Heart left ventricle (tissue), 16 donors: Measurements from ENCODE around the gene NUDT3. TPM values are rescaled to one million over a fixed set of nuclear protein-coding genes. Genes with fewer than 3 reads are reported as not detected.

Experiments
- ATAC-seq, 4 donors: fragments of 200-7000 bp; cut with Tn5 transposase; one replicate each; pipeline ENCODE4 v1.9.1; 2020 to 2022; ENCODE audit warnings: moderate library complexity in 4 of 4, mild to moderate bottlenecking in 3 of 4, moderate number of reproducible peaks in 1 of 4
- DNase-seq, 5 donors: peaks; one replicate each; pipeline ENCODE4 v3.0.0-alpha.2; 2020
- H3K27ac ChIP-seq, 12 donors: fragments of 200-600 bp; sonication (generic) in 4 of 12; one replicate each; pipeline versions ENCODE4 v1.5.0 to v1.8.0; 2016 to 2022; ENCODE audit warnings: mild to moderate bottlenecking in 2 of 12
- H3K27me3 ChIP-seq, 9 donors: fragments of 200-600 bp; sonication (generic) in 2 of 9; one replicate each; pipeline versions ENCODE4 v1.5.1 to v1.8.0; 2016 to 2022; ENCODE audit warnings: mild to moderate bottlenecking in 3 of 9
- H3K36me3 ChIP-seq, 9 donors: fragments of 200-600 bp; sonication (generic) in 2 of 9; one replicate each; pipeline versions ENCODE4 v1.5.0 to v1.8.0; 2018 to 2022; ENCODE audit warnings: mild to moderate bottlenecking in 2 of 9
- H3K4me1 ChIP-seq, 12 donors: fragments of 200-600 bp; sonication (generic) in 4 of 12; one replicate each; pipeline versions ENCODE4 v1.5.0 to v1.8.0; 2016 to 2022; ENCODE audit warnings: mild to moderate bottlenecking in 3 of 12
- H3K4me3 ChIP-seq, 12 donors: fragments of 200-600 bp; sonication (generic) in 4 of 12; one replicate each; pipeline versions ENCODE4 v1.5.0 to v1.8.0; 2017 to 2022; ENCODE audit warnings: mild to moderate bottlenecking in 9 of 12, moderate library complexity in 4 of 12
- H3K9me3 ChIP-seq, 12 donors: fragments of 200-600 bp; sonication (generic) in 4 of 12; one replicate each; pipeline versions ENCODE4 v1.5.0 to v1.8.0; 2016 to 2022; ENCODE audit warnings: mild to moderate bottlenecking in 1 of 12
- POLR2A ChIP-seq, 2 donors: fragments of 450-650 bp; IDR thresholded peaks; one replicate each; pipeline ENCODE4 v1.6.1; 2017; ENCODE audit warnings: antibody characterized with exemption in 2 of 2, mild to moderate bottlenecking in 2 of 2, moderate library complexity in 2 of 2
- WGBS, 4 donors: extraction: QIAGEN DNeasy Blood & Tissue Kit in 2 of 4; methylation state at CpG; one replicate each; pipeline versions ENCODE4 v1.1.5 to v1.1.7; 2013 to 2018; 5-methylcytosine and 5-hydroxymethylcytosine counted together
- intact Hi-C, 10 donors: fragments of 100-400 bp; cut with DNase I; formaldehyde crosslinking; loops; one replicate each; pipeline versions ENCODE4 v1.11.1 to v1.14.2; 2022
- polyA plus RNA-seq, 2 donors: library from polyadenylated mRNA; stranded (reverse); fragments of 200-250 nt; gene quantifications; one replicate each; pipeline ENCODE4 v1.2.3, GENCODE V29; 2013
- total RNA-seq, 9 donors: library from RNA; depleted of rRNA in 2 of 9; stranded (reverse); fragments of >200 nt in 2 of 9; fragmentation: NEBNext Ultra II Directional in 3 of 9; extraction: Animal tissue kit (Norgen Biotek cat#: 25700) in 3 of 9; gene quantifications; one replicate each; pipeline versions ENCODE4 v1.1.0 to v1.2.4, GENCODE V29; 2016 to 2023
- TF ChIP-seq, protein P1 (sequence below), 12 donors: fragments of 200-600 bp; sonication (generic) in 4 of 12; IDR thresholded peaks; one replicate each; pipeline versions ENCODE4 v1.5.0 to v1.8.0; 2018 to 2022; ENCODE audit warnings: antibody characterized with exemption in 12 of 12, mild to moderate bottlenecking in 5 of 12
- donor health status: ischemic (EF 13 %, LVEDD 7.1; RV severe dilation, severe dysfunction).
- donor health status: healthy with polysubstance abuse.
- donor health status: DM: no; HTN: yes; CAD: no.
- donor health status: DM: no; HTN: no; CAD: no.
- donor health status: ischemic (EF 25% LVEDD 6.9; RV normal size, moderate dysfunction).
- donor health status: ischemic (EF 25% LVEDD 5.7; RV mildly dilated, moderate dysfunction).
- donor health status: healthy.
- donor health status: DM: yes; HTN: yes; CAD: no.
- donor health status: ischemic (EF 35%, LVEDD 5.7; RV mildly dilated, moderate dysfunction).
- donor health status: nonischemic (EF 11% LVEDD 7.7; RV severe dilation, severe dysfunction).
- donor health status: DM: yes; HTN: yes; CAD: no.
- donor health status: PGD.
- donor health status: ischemic (EF 29% LVEDD 5.4; RV normal size, mild dysfunction).
- donor health status: nonischemic (EF 23%, LVEDD 6.1; RV moderate dilation, normal function).

NUDT3 gene
- total and polyA plus RNA-seq, 11 donors, result 15.9 to 68.4 (median 54.5) TPM

- no peaks in the 10 kb centered on the region for H3K36me3 ChIP-seq
- intact Hi-C loops, result no loop called here
- no peaks in the 10 kb centered on the region for H3K9me3 ChIP-seq
- WGBS, 4 donors, result 80 to 93% (median 85%) methylated on average over 2 of the region's 2 CpGs
- ATAC-seq (no peak), DNase-seq (no peak)
- H3K27ac ChIP-seq, result peak overlapping the region in 2 of 12 donors; percentile 23 to 36
- no peak for TF ChIP-seq POLR2A (IDR thresholded peaks at IDR 0.05)
- TF ChIP-seq, protein P1, sequence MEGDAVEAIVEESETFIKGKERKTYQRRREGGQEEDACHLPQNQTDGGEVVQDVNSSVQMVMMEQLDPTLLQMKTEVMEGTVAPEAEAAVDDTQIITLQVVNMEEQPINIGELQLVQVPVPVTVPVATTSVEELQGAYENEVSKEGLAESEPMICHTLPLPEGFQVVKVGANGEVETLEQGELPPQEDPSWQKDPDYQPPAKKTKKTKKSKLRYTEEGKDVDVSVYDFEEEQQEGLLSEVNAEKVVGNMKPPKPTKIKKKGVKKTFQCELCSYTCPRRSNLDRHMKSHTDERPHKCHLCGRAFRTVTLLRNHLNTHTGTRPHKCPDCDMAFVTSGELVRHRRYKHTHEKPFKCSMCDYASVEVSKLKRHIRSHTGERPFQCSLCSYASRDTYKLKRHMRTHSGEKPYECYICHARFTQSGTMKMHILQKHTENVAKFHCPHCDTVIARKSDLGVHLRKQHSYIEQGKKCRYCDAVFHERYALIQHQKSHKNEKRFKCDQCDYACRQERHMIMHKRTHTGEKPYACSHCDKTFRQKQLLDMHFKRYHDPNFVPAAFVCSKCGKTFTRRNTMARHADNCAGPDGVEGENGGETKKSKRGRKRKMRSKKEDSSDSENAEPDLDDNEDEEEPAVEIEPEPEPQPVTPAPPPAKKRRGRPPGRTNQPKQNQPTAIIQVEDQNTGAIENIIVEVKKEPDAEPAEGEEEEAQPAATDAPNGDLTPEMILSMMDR (IDR thresholded peaks at IDR 0.05), result no peak
- peaks cover 0 to 76% (median 30%) of the 10 kb centered on the region in 12 donors for H3K4me1 ChIP-seq
- no peaks in the 10 kb centered on the region for H3K27me3 ChIP-seq
- no peak overlapping the region for H3K4me3 ChIP-seq
Measured at GRCh38 chr6:34360556-34360955, 31.9 kb downstream of the NUDT3 start.

GRCh38 chr6:34359418-34360158 lies 32.9 kb downstream of the NUDT3 start:
- Histone ChIP-seq H3K4me1 (peaks cover 0 to 77% (median 30%) of the 10 kb centered on the region in 12 donors), H3K4me3 (no peak overlapping the region), H3K27me3 (no peaks in the 10 kb centered on the region), H3K27ac (no peak overlapping the region), H3K36me3 (no peaks in the 10 kb centered on the region), H3K9me3 (no peaks in the 10 kb centered on the region)
- TF ChIP-seq, protein P1 (IDR thresholded peaks at IDR 0.05), result no peak
- TF ChIP-seq POLR2A (IDR thresholded peaks at IDR 0.05), result no peak
- 62 to 76% (median 64%) methylated on average over 2 of the region's 2 CpGs for WGBS, 4 donors
- ATAC-seq (no peak), DNase-seq (no peak)
- intact Hi-C loops, result no loop called here

DNA sequence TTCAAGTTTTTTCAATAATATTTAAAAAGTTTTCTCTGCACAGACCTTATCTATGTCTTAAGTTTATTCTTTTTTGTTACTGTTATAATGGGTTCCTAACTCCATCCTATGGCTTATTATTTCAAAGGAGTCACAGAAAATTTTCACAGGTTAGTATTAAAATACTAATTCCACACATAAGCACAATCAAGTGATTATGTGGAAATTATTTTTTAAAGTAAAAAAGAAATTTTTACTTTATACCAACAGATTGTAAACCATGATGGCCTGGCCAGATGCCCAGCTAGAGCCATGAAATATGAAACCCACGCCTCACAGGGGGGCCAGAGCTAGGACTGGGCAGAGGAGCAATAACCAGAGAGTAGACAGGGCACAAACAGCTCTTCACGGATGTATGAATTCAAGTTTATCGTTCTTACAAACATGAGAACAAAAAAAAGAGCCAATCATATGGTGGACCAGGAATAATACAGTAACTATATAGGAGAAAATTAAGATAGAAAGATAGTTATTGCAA lies 34.0 kb downstream of the NUDT3 start:
- Histone ChIP-seq H3K27ac (no peak overlapping the region), H3K9me3 (no peaks in the 10 kb centered on the region), H3K4me3 (no peak overlapping the region), H3K36me3 (no peaks in the 10 kb centered on the region), H3K4me1 (peaks cover 0 to 68% (median 26%) of the 10 kb centered on the region in 12 donors), H3K27me3 (no peaks in the 10 kb centered on the region)
- no peak for DNase-seq
- TF ChIP-seq, protein P1 (IDR thresholded peaks at IDR 0.05), result no peak
- TF ChIP-seq POLR2A (IDR thresholded peaks at IDR 0.05), result no peak
- WGBS, 4 donors, result 35 to 49% (median 41%) methylated on average over 3 of the region's 3 CpGs
- intact Hi-C loops, result no loop called here
- ATAC-seq, result peak in 3 of 4 donors; percentile 28 to 47 (median 42)

DNA sequence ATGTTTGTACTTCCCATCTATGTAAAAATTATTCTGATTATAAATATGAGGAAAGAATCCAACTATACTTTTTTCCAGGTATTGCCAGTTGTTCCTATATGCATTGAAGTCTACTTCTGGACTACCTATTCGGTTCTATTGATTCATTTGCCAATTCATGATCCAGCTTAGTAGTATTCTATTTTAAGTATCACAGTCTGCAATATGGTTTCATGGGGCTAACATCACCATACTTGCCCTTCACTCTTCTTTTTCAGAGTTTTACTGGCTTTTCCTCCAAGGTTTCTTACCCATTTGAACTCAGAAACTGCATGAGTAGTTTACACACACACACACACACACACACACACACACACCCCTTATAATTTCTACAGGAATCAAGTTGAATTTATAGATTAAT lies 34.5 kb downstream of the NUDT3 start:
- Histone ChIP-seq H3K27me3 (no peaks in the 10 kb centered on the region), H3K27ac (peak overlapping the region in 1 of 12 donors; percentile 22), H3K36me3 (no peaks in the 10 kb centered on the region), H3K4me1 (peaks cover 0 to 68% (median 22%) of the 10 kb centered on the region in 12 donors), H3K9me3 (no peaks in the 10 kb centered on the region), H3K4me3 (no peak overlapping the region)
- intact Hi-C loops, result no loop called here
- TF ChIP-seq POLR2A (IDR thresholded peaks at IDR 0.05), result no peak
- TF ChIP-seq, protein P1 (IDR thresholded peaks at IDR 0.05), result no peak
- ATAC-seq, result no peak
- no peak for DNase-seq
- 46 to 56% (median 48%) methylated on average over 1 of the region's 1 CpG for WGBS, 4 donors
